Neural cell (in vitro differentiated cells): ENCODE data around the gene EEF1AKMT4. TPM values are rescaled to one million over a fixed set of nuclear protein-coding genes. Genes with fewer than 3 reads are reported as not detected.

Experiments
- H2AFZ ChIP-seq: fragments of 200-600, 300-800 bp; sonication (generic), shearing (Covaris generic); 2 replicates; pipeline ENCODE4 v1.6.0; 2014; ENCODE audit warnings: low read depth, mild to moderate bottlenecking, antibody characterized with exemption, low read length, moderate library complexity
- H3F3A ChIP-seq: fragments of 200-600 bp; shearing (Covaris generic); 2 replicates; pipeline ENCODE4 v1.6.1; 2016; ENCODE audit warnings: mild to moderate bottlenecking, moderate library complexity, mixed read lengths, antibody characterized with exemption, low read length; ENCODE audit not compliant: insufficient read depth, poor library complexity, severe bottlenecking
- H3K27ac ChIP-seq: fragments of 200-600, 300-800 bp; sonication (generic), shearing (Covaris generic); 2 replicates; pipeline ENCODE4 v1.5.1; 2014; ENCODE audit warnings: mild to moderate bottlenecking, low read length, moderate library complexity
- H3K27me3 ChIP-seq: fragments of 300-800, 200-600 bp; sonication (generic), shearing (Covaris generic); 2 replicates; pipeline ENCODE4 v1.6.0; 2014; ENCODE audit warnings: mild to moderate bottlenecking, low read depth, low read length, moderate library complexity; ENCODE audit not compliant: insufficient read depth
- H3K36me3 ChIP-seq: fragments of 300-800, 200-600 bp; sonication (generic), shearing (Covaris generic); 2 replicates; pipeline ENCODE4 v1.5.1; 2014; ENCODE audit warnings: mild to moderate bottlenecking, antibody characterized with exemption, low read length, moderate library complexity; ENCODE audit not compliant: insufficient read depth
- H3K4me2 ChIP-seq: fragments of 300-800, 200-600 bp; sonication (generic), shearing (Covaris generic); 2 replicates; pipeline ENCODE4 v1.6.0; 2014; ENCODE audit warnings: mild to moderate bottlenecking, low read length
- H3K4me3 ChIP-seq: fragments of 300-800, 200-600 bp; sonication (generic), shearing (Covaris generic); 2 replicates; pipeline ENCODE4 v1.5.1; 2014; ENCODE audit warnings: mild to moderate bottlenecking, low read length, moderate library complexity
- H3K79me2 ChIP-seq: fragments of 200-600 bp; shearing (Covaris generic); replicated peaks from 2 replicates; pipeline ENCODE4 v1.6.0; 2014; ENCODE audit warnings: mild to moderate bottlenecking, low read length, moderate library complexity; ENCODE audit not compliant: insufficient read depth
- H3K9ac ChIP-seq: fragments of 300-800, 200-600 bp; sonication (generic), shearing (Covaris generic); 2 replicates; pipeline ENCODE4 v1.6.1; 2016; ENCODE audit warnings: mild to moderate bottlenecking, low read length, mixed read lengths
- H3K9me2 ChIP-seq: fragments of 200-600 bp; shearing (Covaris generic); 2 replicates; pipeline ENCODE4 v1.6.1; 2016; ENCODE audit warnings: mild to moderate bottlenecking, low read length, mixed read lengths; ENCODE audit not compliant: insufficient read depth
- H3K9me3 ChIP-seq: fragments of 200-600, 300-800 bp; sonication (generic), shearing (Covaris generic); 2 replicates; pipeline ENCODE4 v1.6.1; 2016; ENCODE audit warnings: mild to moderate bottlenecking, mixed run types, low read length, moderate library complexity, mixed read lengths
- H4K20me1 ChIP-seq: fragments of 200-600 bp; shearing (Covaris generic); 2 replicates; pipeline ENCODE4 v1.6.1; 2016; ENCODE audit warnings: mild to moderate bottlenecking, mixed run types; ENCODE audit not compliant: insufficient read depth
- CTCF ChIP-seq: fragments of 450-650 bp; IDR thresholded peaks from 2 replicates; pipeline ENCODE4 v1.5.1; 2014; ENCODE audit warnings: antibody characterized with exemption, mild to moderate bottlenecking, moderate library complexity; ENCODE audit not compliant: poor library complexity, severe bottlenecking
- EP300 ChIP-seq: fragments of 450-650 bp; conservative IDR thresholded peaks from 2 replicates; pipeline ENCODE4 v1.6.1; 2014; ENCODE audit warnings: antibody characterized with exemption, mild to moderate bottlenecking, moderate library complexity; ENCODE audit not compliant: poor library complexity, severe bottlenecking
- EZH2 ChIP-seq: fragments of 200-600, 300-800 bp; shearing (Covaris generic), sonication (generic); IDR thresholded peaks from 2 replicates; pipeline ENCODE4 v1.6.1; 2014; ENCODE audit warnings: antibody characterized with exemption, low read length, borderline replicate concordance, mild to moderate bottlenecking; ENCODE audit not compliant: insufficient read depth, poor library complexity, severe bottlenecking
- MXI1 ChIP-seq: fragments of 450-650 bp; conservative IDR thresholded peaks from 2 replicates; pipeline ENCODE4 v1.6.1; 2014; ENCODE audit warnings: antibody characterized with exemption, mild to moderate bottlenecking; ENCODE audit not compliant: poor library complexity, severe bottlenecking
- POLR2AphosphoS5 ChIP-seq: IDR thresholded peaks from 2 replicates; pipeline ENCODE4 v1.6.1; 2012
- RAD21 ChIP-seq: fragments of 450-650 bp; conservative IDR thresholded peaks from 2 replicates; pipeline ENCODE4 v1.6.1; 2014; ENCODE audit warnings: antibody characterized with exemption, mild to moderate bottlenecking, moderate library complexity
- REST ChIP-seq: IDR thresholded peaks from 2 replicates; pipeline ENCODE4 v1.6.1; 2012; ENCODE audit warnings: borderline replicate concordance
- SMC3 ChIP-seq: fragments of 450-650 bp; conservative IDR thresholded peaks from 2 replicates; pipeline ENCODE4 v1.6.1; 2014; ENCODE audit warnings: antibody characterized with exemption, mild to moderate bottlenecking, moderate library complexity; ENCODE audit not compliant: poor library complexity
- TAF1 ChIP-seq: IDR thresholded peaks from 2 replicates; pipeline ENCODE4 v1.6.1; 2012; ENCODE audit warnings: low read depth
- polyA plus RNA-seq: library from polyadenylated mRNA; depleted of rRNA; stranded (reverse); fragments of >200 nt; gene quantifications from 2 replicates; pipeline ENCODE4 v1.2.3, GENCODE V29; 2014

The EEF1AKMT4 gene
- polyA plus RNA-seq, 1 donor from 2014 or later = 1.6 TPM

GRCh38 chr3:184233127-184233843 is 16.2 kb upstream of the EEF1AKMT4 start:
- H3K4me3 ChIP-seq = no peak overlapping the region
- no peaks in the 10 kb centered on the region for H3K9me3 ChIP-seq
- no peaks in the 10 kb centered on the region for H4K20me1 ChIP-seq
- no peak overlapping the region for H3K9ac ChIP-seq
- peaks cover 58% of the 10 kb centered on the region for H3K27me3 ChIP-seq
- no peaks in the 10 kb centered on the region for H3K9me2 ChIP-seq
- TF ChIP-seq CTCF (no peak), EP300 (no peak), RAD21 (no peak), MXI1 (no peak), TAF1 (no peak), REST (no peak), POLR2AphosphoS5 (no peak), SMC3 (no peak), EZH2 (no peak)
- H3K36me3 ChIP-seq = no peaks in the 10 kb centered on the region
- no peak overlapping the region for H3K4me2 ChIP-seq
- H3K27ac ChIP-seq = no peak overlapping the region
- H2AFZ ChIP-seq = no peak overlapping the region
- no peaks in the 10 kb centered on the region for H3F3A ChIP-seq
- no peaks in the 10 kb centered on the region for H3K79me2 ChIP-seq

GRCh38 chr3:184234224-184234623 is 15.2 kb upstream of the EEF1AKMT4 start:
- H3K4me2 ChIP-seq = no peak overlapping the region
- H3K27me3 ChIP-seq = peaks cover 49% of the 10 kb centered on the region
- no peak overlapping the region for H2AFZ ChIP-seq
- H3K36me3 ChIP-seq = no peaks in the 10 kb centered on the region
- H3K9me2 ChIP-seq = no peaks in the 10 kb centered on the region
- no peak overlapping the region for H3K4me3 ChIP-seq
- TF ChIP-seq SMC3 = no peak
- no peak for TF ChIP-seq CTCF
- no peak for TF ChIP-seq RAD21
- TF ChIP-seq TAF1 = no peak
- TF ChIP-seq EZH2 = no peak
- no peak for TF ChIP-seq EP300
- TF ChIP-seq REST = no peak
- TF ChIP-seq MXI1 = no peak
- TF ChIP-seq POLR2AphosphoS5 = no peak
- no peaks in the 10 kb centered on the region for H4K20me1 ChIP-seq
- no peaks in the 10 kb centered on the region for H3K9me3 ChIP-seq
- no peaks in the 10 kb centered on the region for H3K79me2 ChIP-seq
- no peaks in the 10 kb centered on the region for H3F3A ChIP-seq
- no peak overlapping the region for H3K9ac ChIP-seq
- no peak overlapping the region for H3K27ac ChIP-seq
